NB4 (cell line): Measurements from ENCODE around the gene PRPH2.

Experiments
- DNase-seq: peaks from one replicate; pipeline ENCODE4 v3.0.0; 2010; ENCODE audit warnings: low read depth
- H3K4me3 ChIP-seq: one replicate; pipeline ENCODE4 v1.5.1; 2011; ENCODE audit warnings: mild to moderate bottlenecking, low read depth, low read length, moderate library complexity
- MYC ChIP-seq: IDR thresholded peaks from 2 replicates; pipeline ENCODE4 v1.6.1; 2011; ENCODE audit warnings: low read depth, low read length
- POLR2A ChIP-seq: IDR thresholded peaks from 2 replicates; pipeline ENCODE4 v1.6.1; 2011; ENCODE audit warnings: mild to moderate bottlenecking; ENCODE audit not compliant: insufficient read length; ENCODE audit errors: extremely low read depth
- TF ChIP-seq, protein P1 (sequence below): IDR thresholded peaks from 2 replicates; pipeline ENCODE4 v1.6.1; 2011; ENCODE audit warnings: low read depth, low read length
- TF ChIP-seq, protein P2 (sequence below): IDR thresholded peaks from one replicate; pipeline ENCODE4 v1.5.1; 2012; ENCODE audit warnings: low read depth, low read length

The PRPH2 gene, protein sequence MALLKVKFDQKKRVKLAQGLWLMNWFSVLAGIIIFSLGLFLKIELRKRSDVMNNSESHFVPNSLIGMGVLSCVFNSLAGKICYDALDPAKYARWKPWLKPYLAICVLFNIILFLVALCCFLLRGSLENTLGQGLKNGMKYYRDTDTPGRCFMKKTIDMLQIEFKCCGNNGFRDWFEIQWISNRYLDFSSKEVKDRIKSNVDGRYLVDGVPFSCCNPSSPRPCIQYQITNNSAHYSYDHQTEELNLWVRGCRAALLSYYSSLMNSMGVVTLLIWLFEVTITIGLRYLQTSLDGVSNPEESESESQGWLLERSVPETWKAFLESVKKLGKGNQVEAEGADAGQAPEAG

DNA sequence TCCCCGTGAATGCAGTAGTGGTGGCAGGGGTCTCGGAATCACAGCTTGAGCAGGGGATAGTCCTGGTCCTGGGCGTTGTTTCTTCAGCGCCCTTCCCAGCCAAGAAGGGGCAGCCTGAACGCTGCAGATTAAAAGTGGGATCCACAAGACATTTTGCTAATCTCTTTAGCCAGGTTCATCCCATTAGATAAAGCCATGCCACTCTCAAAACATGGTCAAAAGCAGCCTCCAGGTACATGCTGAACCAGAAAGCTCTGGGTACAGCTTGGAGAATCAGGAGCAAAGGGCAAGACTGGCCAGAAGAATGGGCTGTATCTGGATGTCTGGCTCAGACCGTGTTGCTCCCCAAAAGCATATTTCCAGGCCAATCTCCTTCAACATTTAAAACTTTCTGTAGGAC, at the start of gene PRPH2:
PRPH2 (minus strand) TSS at position 101 of the 400 bp plus-strand sequence. CDS start 263 bp downstream, outside the sequence.
- no peak within 1 kb of the TSS for H3K4me3 ChIP-seq
- TF ChIP-seq, protein P1, sequence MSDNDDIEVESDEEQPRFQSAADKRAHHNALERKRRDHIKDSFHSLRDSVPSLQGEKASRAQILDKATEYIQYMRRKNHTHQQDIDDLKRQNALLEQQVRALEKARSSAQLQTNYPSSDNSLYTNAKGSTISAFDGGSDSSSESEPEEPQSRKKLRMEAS = no peak
- TF ChIP-seq POLR2A (no peak), MYC (no peak)
- TF ChIP-seq, protein P2, sequence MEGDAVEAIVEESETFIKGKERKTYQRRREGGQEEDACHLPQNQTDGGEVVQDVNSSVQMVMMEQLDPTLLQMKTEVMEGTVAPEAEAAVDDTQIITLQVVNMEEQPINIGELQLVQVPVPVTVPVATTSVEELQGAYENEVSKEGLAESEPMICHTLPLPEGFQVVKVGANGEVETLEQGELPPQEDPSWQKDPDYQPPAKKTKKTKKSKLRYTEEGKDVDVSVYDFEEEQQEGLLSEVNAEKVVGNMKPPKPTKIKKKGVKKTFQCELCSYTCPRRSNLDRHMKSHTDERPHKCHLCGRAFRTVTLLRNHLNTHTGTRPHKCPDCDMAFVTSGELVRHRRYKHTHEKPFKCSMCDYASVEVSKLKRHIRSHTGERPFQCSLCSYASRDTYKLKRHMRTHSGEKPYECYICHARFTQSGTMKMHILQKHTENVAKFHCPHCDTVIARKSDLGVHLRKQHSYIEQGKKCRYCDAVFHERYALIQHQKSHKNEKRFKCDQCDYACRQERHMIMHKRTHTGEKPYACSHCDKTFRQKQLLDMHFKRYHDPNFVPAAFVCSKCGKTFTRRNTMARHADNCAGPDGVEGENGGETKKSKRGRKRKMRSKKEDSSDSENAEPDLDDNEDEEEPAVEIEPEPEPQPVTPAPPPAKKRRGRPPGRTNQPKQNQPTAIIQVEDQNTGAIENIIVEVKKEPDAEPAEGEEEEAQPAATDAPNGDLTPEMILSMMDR = no peak
- no peak for DNase-seq

DNA sequence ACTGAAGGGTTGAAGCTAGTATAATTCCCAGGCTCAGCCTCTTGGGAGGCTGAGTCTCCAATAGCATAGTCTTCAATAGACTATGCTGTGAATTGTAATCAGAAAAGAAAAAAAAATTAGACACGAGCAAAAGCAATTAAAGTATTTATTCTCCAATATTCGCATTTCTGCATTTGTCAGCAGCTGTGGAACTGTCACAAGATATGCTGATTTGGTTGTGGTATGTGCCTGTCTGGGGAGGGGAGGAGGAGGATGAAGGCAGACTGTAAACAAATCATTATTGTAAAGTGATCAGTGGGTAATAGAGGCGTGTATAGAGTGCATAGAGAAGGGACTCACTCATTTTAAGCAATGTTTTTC, 49.3 kb upstream of the PRPH2 start:
- H3K4me3 ChIP-seq = no peak overlapping the region
- TF ChIP-seq POLR2A (no peak), MYC (no peak)
- TF ChIP-seq, protein P1 = no peak
- TF ChIP-seq, protein P2 = no peak
- no peak for DNase-seq

DNA sequence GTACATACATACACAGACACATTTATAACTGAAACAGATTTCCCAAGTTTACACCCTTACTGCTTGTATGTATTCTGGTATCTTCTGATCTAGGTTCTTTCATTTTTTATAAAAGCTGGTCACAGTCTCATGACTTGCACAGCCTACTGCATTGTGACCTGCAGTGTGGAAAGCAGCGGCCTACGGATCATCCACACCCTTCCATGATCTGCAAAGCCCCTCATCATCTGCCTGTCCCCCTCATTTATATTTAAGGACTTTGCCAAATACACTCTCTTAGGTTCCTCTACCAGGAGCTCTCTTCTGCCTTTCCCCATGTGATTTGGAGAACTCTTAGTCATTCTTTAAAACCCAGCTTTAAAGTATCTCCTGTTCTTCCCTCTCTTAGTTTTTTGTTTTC, 47.4 kb upstream of the PRPH2 start:
- no peak for DNase-seq
- no peak overlapping the region for H3K4me3 ChIP-seq
- TF ChIP-seq, protein P1 = no peak

DNA sequence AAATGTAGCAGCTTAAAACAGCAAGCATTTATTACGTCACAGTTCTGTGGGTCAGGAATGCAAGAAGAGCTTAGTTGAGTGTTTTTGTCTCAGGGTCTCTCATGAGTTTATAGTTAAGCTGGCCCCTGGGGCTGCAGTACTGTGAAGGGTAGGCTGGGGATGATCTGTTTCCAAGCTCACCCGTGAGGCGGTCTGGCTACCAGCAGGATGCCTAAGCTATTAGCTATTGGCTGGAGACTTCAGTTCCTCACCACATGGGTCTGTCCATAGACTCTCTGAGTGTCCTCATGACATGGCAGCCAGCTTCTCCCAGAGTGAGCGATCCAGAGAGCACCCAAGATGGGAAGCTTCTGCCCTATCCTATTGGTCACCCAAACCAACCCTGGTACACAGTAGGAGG, 46.7 kb upstream of the PRPH2 start:
- TF ChIP-seq, protein P1 = no peak
- no peak for TF ChIP-seq POLR2A
- TF ChIP-seq MYC = no peak
- no peak for DNase-seq
- no peak overlapping the region for H3K4me3 ChIP-seq

DNA sequence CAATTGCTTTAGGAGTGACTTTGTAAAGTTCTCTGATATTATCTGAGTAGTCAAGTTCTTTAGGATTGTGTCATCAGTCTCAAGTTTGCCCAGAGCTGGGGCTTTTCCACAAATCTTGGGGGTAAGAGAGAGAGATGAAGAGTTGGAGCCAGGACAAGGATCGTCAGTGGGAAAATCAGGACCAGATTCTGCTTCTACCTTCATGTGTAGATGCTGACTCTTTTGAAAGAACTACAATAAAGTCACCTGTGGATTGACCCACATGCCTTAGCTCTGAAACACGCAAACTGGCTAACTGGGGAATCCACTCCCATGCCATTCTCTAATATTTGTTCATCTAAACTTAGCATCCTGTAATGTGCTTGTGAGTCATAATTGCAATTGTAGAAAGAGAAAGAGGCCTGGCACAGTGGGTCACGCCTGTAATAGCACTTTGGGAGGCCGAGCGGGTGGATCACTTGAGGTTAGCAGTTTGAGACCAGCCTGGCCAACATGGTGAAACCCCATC, 43.8 kb upstream of the PRPH2 start:
- no peak for DNase-seq
- TF ChIP-seq, protein P2 = no peak
- no peak for TF ChIP-seq MYC
- no peak for TF ChIP-seq POLR2A
- TF ChIP-seq, protein P1 = no peak
- no peak overlapping the region for H3K4me3 ChIP-seq

DNA sequence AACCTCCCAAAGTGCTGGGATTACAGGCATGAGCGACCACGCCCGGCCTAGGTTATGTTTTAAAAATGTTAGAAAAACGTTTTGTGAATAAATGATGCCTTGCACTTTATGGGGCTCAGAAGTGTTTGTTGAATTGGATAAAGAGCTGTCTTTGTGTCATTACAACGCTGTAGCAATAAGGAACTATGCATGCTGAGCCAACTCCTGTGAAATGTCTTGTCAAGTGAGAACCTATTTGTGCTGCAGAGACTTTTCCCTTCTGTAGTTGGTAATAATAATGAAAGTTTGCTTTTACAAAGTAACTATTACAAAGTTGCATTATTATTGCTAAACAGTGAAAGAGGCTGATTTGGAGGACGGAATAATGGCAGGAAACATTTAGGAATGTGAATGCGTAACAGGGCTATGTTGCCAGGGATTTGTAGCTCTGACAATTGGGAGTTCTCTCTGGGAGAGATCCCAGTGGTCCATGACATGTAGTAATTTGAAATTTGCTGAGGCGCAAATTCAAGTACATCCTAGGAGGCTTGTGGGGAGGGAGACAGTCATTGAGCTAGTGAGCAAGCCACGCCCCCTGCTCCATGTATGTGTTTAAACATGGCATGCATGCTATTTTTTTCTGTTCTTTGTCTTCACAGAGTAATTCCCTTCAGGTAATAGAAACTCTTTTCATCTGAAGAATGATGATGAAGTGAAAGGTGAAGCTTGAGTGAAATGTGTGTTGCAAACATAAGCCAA, 42.7 kb upstream of the PRPH2 start:
- DNase-seq = no peak
- TF ChIP-seq POLR2A = no peak
- TF ChIP-seq, protein P1 = no peak
- no peak for TF ChIP-seq MYC
- TF ChIP-seq, protein P2 = no peak
- no peak overlapping the region for H3K4me3 ChIP-seq
